ENCODE data around the gene BRCA2.

BRCA2 gene

DNA sequence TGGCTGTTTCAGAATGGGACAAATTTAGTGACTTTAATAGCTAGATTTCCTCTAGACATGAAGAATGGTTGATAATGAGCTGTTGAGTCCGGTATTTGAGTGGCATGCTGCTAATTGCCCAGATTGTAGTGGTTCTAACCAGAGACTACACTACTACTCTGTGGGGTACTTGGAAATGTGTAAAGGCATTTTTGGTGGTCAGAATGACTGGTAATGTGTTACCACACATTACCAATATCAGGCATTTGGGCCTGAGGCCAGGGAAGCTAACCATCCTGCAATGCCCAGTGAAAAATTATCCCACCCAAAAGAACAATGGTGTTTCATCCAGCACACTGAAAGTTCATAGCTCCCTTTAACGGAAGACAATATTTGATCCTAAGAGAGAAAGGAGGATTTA, 130.2 kb downstream of the BRCA2 start:
- H2AFZ ChIP-seq (ENCODE audit: low read depth, low read length, severe bottlenecking): no peak overlapping the region
- TF ChIP-seq EZH2phosphoT487 (conservative IDR thresholded peaks at IDR 0.05; ENCODE audit: low read length) (no peak), CTCF (IDR thresholded peaks at IDR 0.05; ENCODE audit: insufficient read depth, low read length, poor library complexity, severe bottlenecking) (no peak)
- H3K27me3 ChIP-seq (ENCODE audit: low read length): no peaks in the 10 kb centered on the region
- H3K9me3 ChIP-seq (ENCODE audit: insufficient read depth, low read length): no peaks in the 10 kb centered on the region
- no peak overlapping the region for H3K4me2 ChIP-seq (ENCODE audit: low read depth, low read length, poor library complexity, severe bottlenecking)
- no peak overlapping the region for H3K9ac ChIP-seq (ENCODE audit: low read length)
- H4K20me1 ChIP-seq (ENCODE audit: low read depth, low read length): no peaks in the 10 kb centered on the region
- no peaks in the 10 kb centered on the region for H3F3A ChIP-seq (ENCODE audit: insufficient read depth)
- no peak overlapping the region for H3K4me3 ChIP-seq (ENCODE audit: insufficient read depth, low read length, poor library complexity, severe bottlenecking)
- no peaks in the 10 kb centered on the region for H3K9me2 ChIP-seq (replicated peaks; ENCODE audit: insufficient read depth, low read length)
- H3K36me3 ChIP-seq (ENCODE audit: low read length): no peaks in the 10 kb centered on the region
- no peak overlapping the region for H3K27ac ChIP-seq (ENCODE audit: low read depth, low read length)
- H3K79me2 ChIP-seq (ENCODE audit: insufficient read depth, low read length): no peaks in the 10 kb centered on the region

DNA sequence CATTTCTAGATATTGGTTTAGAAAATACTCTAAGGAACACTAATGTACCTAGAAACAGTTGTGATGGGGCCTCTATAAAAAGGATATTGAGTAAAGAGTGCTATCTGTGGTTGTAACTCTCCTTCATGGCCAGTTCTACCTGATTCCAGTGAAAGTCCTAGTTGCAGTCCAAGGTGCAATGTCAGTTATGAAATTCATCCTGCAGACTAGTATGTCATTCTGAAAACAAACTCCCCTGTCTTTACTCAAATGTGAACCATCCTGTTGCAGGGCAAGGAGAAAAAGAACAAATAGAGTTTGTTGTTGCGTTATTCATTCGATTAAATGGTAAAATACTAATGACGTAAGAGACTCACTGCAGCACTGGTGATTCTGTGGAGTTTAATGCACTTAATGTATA, 130.9 kb downstream of the BRCA2 start:
- no peaks in the 10 kb centered on the region for H3K9me3 ChIP-seq (ENCODE audit: insufficient read depth, low read length)
- H3K79me2 ChIP-seq (ENCODE audit: insufficient read depth, low read length): no peaks in the 10 kb centered on the region
- H2AFZ ChIP-seq (ENCODE audit: low read depth, low read length, severe bottlenecking): no peak overlapping the region
- no peaks in the 10 kb centered on the region for H3K36me3 ChIP-seq (ENCODE audit: low read length)
- H3K9ac ChIP-seq (ENCODE audit: low read length): no peak overlapping the region
- TF ChIP-seq EZH2phosphoT487 (conservative IDR thresholded peaks at IDR 0.05; ENCODE audit: low read length) (no peak), CTCF (IDR thresholded peaks at IDR 0.05; ENCODE audit: insufficient read depth, low read length, poor library complexity, severe bottlenecking) (no peak)
- H3K27ac ChIP-seq (ENCODE audit: low read depth, low read length): no peak overlapping the region
- H4K20me1 ChIP-seq (ENCODE audit: low read depth, low read length): no peaks in the 10 kb centered on the region
- H3K4me2 ChIP-seq (ENCODE audit: low read depth, low read length, poor library complexity, severe bottlenecking): no peak overlapping the region
- H3K4me3 ChIP-seq (ENCODE audit: insufficient read depth, low read length, poor library complexity, severe bottlenecking): no peak overlapping the region
- no peaks in the 10 kb centered on the region for H3F3A ChIP-seq (ENCODE audit: insufficient read depth)
- no peaks in the 10 kb centered on the region for H3K27me3 ChIP-seq (ENCODE audit: low read length)
- no peaks in the 10 kb centered on the region for H3K9me2 ChIP-seq (replicated peaks; ENCODE audit: insufficient read depth, low read length)

GRCh38 chr13:32446773-32447465, 131.6 kb downstream of the BRCA2 start:
- no peak overlapping the region for H3K4me3 ChIP-seq (ENCODE audit: insufficient read depth, low read length, poor library complexity, severe bottlenecking)

More at GRCh38 chr13:32446773-32447465, 131.6 kb downstream of the BRCA2 start:
- Histone ChIP-seq H3K9me2 (replicated peaks; ENCODE audit: insufficient read depth, low read length) (no peaks in the 10 kb centered on the region), H3K79me2 (ENCODE audit: insufficient read depth, low read length) (no peaks in the 10 kb centered on the region), H3K36me3 (ENCODE audit: low read length) (no peaks in the 10 kb centered on the region), H3F3A (ENCODE audit: insufficient read depth) (no peaks in the 10 kb centered on the region), H3K9ac (ENCODE audit: low read length) (no peak overlapping the region), H2AFZ (ENCODE audit: low read depth, low read length, severe bottlenecking) (no peak overlapping the region), H3K27me3 (ENCODE audit: low read length) (no peaks in the 10 kb centered on the region), H3K4me2 (ENCODE audit: low read depth, low read length, poor library complexity, severe bottlenecking) (no peak overlapping the region), H3K9me3 (ENCODE audit: insufficient read depth, low read length) (no peaks in the 10 kb centered on the region), H4K20me1 (ENCODE audit: low read depth, low read length) (no peaks in the 10 kb centered on the region), H3K27ac (ENCODE audit: low read depth, low read length) (no peak overlapping the region)
- TF ChIP-seq CTCF (IDR thresholded peaks at IDR 0.05; ENCODE audit: insufficient read depth, low read length, poor library complexity, severe bottlenecking) (no peak), EZH2phosphoT487 (conservative IDR thresholded peaks at IDR 0.05; ENCODE audit: low read length) (no peak)

Measured in SU-DHL-6 (cell line).